IMR-90 (cell line): ENCODE results near the gene COX17.

Experiments
- BHLHE40 ChIP-seq: fragments of 150-350 bp; IDR thresholded peaks from 2 replicates; pipeline ENCODE4 v1.6.1; 2016; ENCODE audit warnings: mild to moderate bottlenecking, low read depth, low read length
- CEBPB ChIP-seq: IDR thresholded peaks from 2 replicates; pipeline ENCODE4 v1.6.1; 2012; ENCODE audit warnings: low read depth, low read length, improper control_type of control experiment
- CTCF ChIP-seq: conservative IDR thresholded peaks from 2 replicates; pipeline ENCODE4 v1.5.1; 2012; ENCODE audit warnings: mild to moderate bottlenecking, low read depth, low read length, improper control_type of control experiment
- ELK1 ChIP-seq: fragments of 150-350 bp; IDR thresholded peaks from 2 replicates; pipeline ENCODE4 v1.6.1; 2016; ENCODE audit warnings: low read depth, mild to moderate bottlenecking, low read length, moderate library complexity, borderline replicate concordance
- MAFK ChIP-seq: IDR thresholded peaks from 2 replicates; pipeline ENCODE4 v1.6.1; 2012; ENCODE audit warnings: low read depth, low read length, improper control_type of control experiment
- POLR2A ChIP-seq: IDR thresholded peaks from 2 replicates; pipeline ENCODE4 v1.6.1; 2012; ENCODE audit warnings: mild to moderate bottlenecking, low read depth, low read length
- RAD21 ChIP-seq: IDR thresholded peaks from 2 replicates; pipeline ENCODE4 v1.6.1; 2012; ENCODE audit warnings: low read length, improper control_type of control experiment

- TF ChIP-seq CTCF, result no peak
- no peak for TF ChIP-seq MAFK
- no peak for TF ChIP-seq RAD21
- no peak for TF ChIP-seq ELK1
- no peak for TF ChIP-seq POLR2A
- no peak for TF ChIP-seq CEBPB
- no peak for TF ChIP-seq BHLHE40
These were observed 25.6 kb upstream of the COX17 start, which contains the start of gene CFAP91 for GRCh38 chr3:119702530-119703527.
